Hepatocyte (in vitro differentiated cells): ENCODE data around the gene ADA.

Experiments used
- EZH2phosphoT487 ChIP-seq: fragments of 200-600 bp; sonication (generic); IDR thresholded peaks from one replicate; pipeline ENCODE4 v1.6.1; 2018; ENCODE audit warnings: antibody characterized with exemption, mild to moderate bottlenecking, low read depth, moderate library complexity; ENCODE audit not compliant: unreplicated experiment, severe bottlenecking
- TF ChIP-seq, protein P1 (sequence below): fragments of 200-600 bp; sonication (generic); IDR thresholded peaks from 2 replicates; pipeline ENCODE4 v1.5.1; 2016; ENCODE audit warnings: antibody characterized with exemption, mild to moderate bottlenecking; ENCODE audit not compliant: poor library complexity

DNA sequence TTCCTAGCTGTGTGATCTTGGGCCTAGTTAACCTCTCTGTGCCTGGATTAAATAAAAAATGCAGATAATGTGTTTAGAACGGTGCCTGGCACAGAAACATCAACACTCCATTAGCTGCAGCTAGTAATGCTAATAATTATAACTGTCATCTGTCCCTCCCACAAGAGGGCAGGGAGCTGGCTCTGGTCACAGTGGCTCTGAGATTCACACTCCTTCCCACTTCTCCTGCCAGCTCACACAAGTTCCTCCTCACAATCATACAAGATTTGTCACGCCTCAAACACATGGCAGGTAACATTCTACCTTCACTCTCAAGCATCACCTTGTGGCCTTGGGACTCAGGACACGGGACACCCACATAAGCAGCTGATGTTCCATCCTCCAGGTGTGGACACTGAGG, 2.4 kb downstream of the ADA start:
- TF ChIP-seq EZH2phosphoT487: no peak
- TF ChIP-seq, protein P1, sequence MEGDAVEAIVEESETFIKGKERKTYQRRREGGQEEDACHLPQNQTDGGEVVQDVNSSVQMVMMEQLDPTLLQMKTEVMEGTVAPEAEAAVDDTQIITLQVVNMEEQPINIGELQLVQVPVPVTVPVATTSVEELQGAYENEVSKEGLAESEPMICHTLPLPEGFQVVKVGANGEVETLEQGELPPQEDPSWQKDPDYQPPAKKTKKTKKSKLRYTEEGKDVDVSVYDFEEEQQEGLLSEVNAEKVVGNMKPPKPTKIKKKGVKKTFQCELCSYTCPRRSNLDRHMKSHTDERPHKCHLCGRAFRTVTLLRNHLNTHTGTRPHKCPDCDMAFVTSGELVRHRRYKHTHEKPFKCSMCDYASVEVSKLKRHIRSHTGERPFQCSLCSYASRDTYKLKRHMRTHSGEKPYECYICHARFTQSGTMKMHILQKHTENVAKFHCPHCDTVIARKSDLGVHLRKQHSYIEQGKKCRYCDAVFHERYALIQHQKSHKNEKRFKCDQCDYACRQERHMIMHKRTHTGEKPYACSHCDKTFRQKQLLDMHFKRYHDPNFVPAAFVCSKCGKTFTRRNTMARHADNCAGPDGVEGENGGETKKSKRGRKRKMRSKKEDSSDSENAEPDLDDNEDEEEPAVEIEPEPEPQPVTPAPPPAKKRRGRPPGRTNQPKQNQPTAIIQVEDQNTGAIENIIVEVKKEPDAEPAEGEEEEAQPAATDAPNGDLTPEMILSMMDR: no peak
